K562 (cell line): ENCODE data around the gene WDR91. TPM values are rescaled to one million over a fixed set of nuclear protein-coding genes. Genes with fewer than 3 reads are reported as not detected.
A peak's percentile ranks its signal among the peaks of the same experiment; 100 is the strongest.

ENCODE experiments used
- ATAC-seq: fragments of 200-7000 bp; cut with Tn5 transposase; 3 replicates; pipeline ENCODE4 v1.9.1; 2020; ENCODE audit warnings: moderate library complexity
- BruUV-seq: library from RNA; stranded (reverse); fragments of 400-500 nt; replicated peaks from 2 replicates; lab custom pipeline; 2021; lab: Mats Ljungman, UMichigan
- CTCF ChIA-PET: fragments of 300-600 bp; formaldehyde crosslinking; extraction: SDS; loops from one replicate; lab custom pipeline; 2021; ENCODE audit warnings: low intra/inter-chr PET ratio; lab: Yijun Ruan, JAX
- POLR2A ChIA-PET: fragments of 300-600, 350-650 bp; sonication (Branson Sonifier 250); formaldehyde crosslinking; extraction: SDS; loops from one replicate; lab custom pipeline; 2021; ENCODE audit warnings: antibody characterized with exemption, inconsistent platforms; lab: Yijun Ruan, JAX
- DNase-seq, 4 experiments: peaks; one replicate each; pipeline versions ENCODE4 v3.0.0 to v3.0.0-alpha.2; 2011 to 2018; ENCODE audit warnings: low spot score in 3 of 4, mixed read lengths in 3 of 4; ENCODE audit errors: extremely low read depth in 1 of 4
- FAIRE-seq: peaks from 2 replicates; lab custom pipeline; 2011; peaks lifted over from hg19 to GRCh38; lab: Jason Lieb, UNC
- H2AFZ ChIP-seq: 2 replicates; pipeline ENCODE4 v1.6.0; 2011; ENCODE audit warnings: low read depth, low read length, control low read depth, inconsistent platforms
- H3K27ac ChIP-seq: fragments of 200-600 bp; 3 replicates; pipeline ENCODE4 v1.8.0; 2011; ENCODE audit warnings: low read depth, mild to moderate bottlenecking, control low read depth, inconsistent platforms, low read length, moderate library complexity, mixed read lengths; ENCODE audit errors: extremely low read depth
- H3K27me3 ChIP-seq, 2 experiments: fragments of 300-600 bp in 1 of 2; 2 replicates in 1 of 2; 3 replicates in 1 of 2; pipeline versions ENCODE4 v1.6.0 to v1.8.0; 2011; ENCODE audit warnings: inconsistent platforms in 2 of 2, low read length in 2 of 2, mild to moderate bottlenecking in 1 of 2, mixed read lengths in 1 of 2, moderate library complexity in 1 of 2; ENCODE audit not compliant: control insufficient read depth in 2 of 2, insufficient read depth in 2 of 2
- H3K36me3 ChIP-seq: fragments of 300-600 bp; 3 replicates; pipeline ENCODE4 v1.8.0; 2011; ENCODE audit warnings: mild to moderate bottlenecking, low read length, inconsistent platforms; ENCODE audit not compliant: control insufficient read depth, insufficient read depth
- H3K4me1 ChIP-seq, 2 experiments: fragments of 200-600 bp in 1 of 2; replicated peaks in 1 of 2; 2 replicates in 1 of 2; 3 replicates in 1 of 2; pipeline versions ENCODE4 v1.5.1 to v1.8.0; 2011; ENCODE audit warnings: inconsistent platforms in 2 of 2, low read length in 2 of 2, mild to moderate bottlenecking in 1 of 2, mixed read lengths in 1 of 2, moderate library complexity in 1 of 2; ENCODE audit not compliant: control insufficient read depth in 2 of 2, insufficient read depth in 2 of 2
- H3K4me2 ChIP-seq: 2 replicates; pipeline ENCODE4 v1.6.1; 2011; ENCODE audit warnings: low read length, control low read depth, inconsistent platforms, mixed read lengths; ENCODE audit not compliant: insufficient read depth
- H3K4me3 ChIP-seq: fragments of 200-600 bp; sonication (generic), shearing (Covaris generic); 2 replicates; pipeline ENCODE4 v1.5.1; 2016; ENCODE audit warnings: control low read depth, inconsistent platforms
- H3K79me2 ChIP-seq: fragments of 200-600 bp; 3 replicates; pipeline ENCODE4 v1.8.0; 2011; ENCODE audit warnings: low read length, inconsistent platforms; ENCODE audit not compliant: control insufficient read depth, insufficient read depth
- H3K9ac ChIP-seq, 2 experiments: 2 replicates each; pipeline versions ENCODE4 v1.6.0 to v1.6.1; 2011; ENCODE audit warnings: low read depth in 2 of 2, low read length in 2 of 2, control low read depth in 1 of 2, inconsistent platforms in 1 of 2, mild to moderate bottlenecking in 1 of 2, mixed read lengths in 1 of 2; ENCODE audit not compliant: insufficient read depth in 1 of 2
- H3K9me1 ChIP-seq: one replicate; pipeline ENCODE4 v1.6.0; 2011; ENCODE audit warnings: inconsistent platforms, mild to moderate bottlenecking, low read length, moderate library complexity; ENCODE audit not compliant: control insufficient read depth, insufficient read depth
- H3K9me3 ChIP-seq: replicated peaks from 2 replicates; pipeline ENCODE4 v1.5.1; 2011; ENCODE audit warnings: low read depth, low read length, inconsistent platforms; ENCODE audit not compliant: control insufficient read depth, insufficient read depth
- H4K20me1 ChIP-seq: replicated peaks from 2 replicates; pipeline ENCODE4 v1.6.1; 2011; ENCODE audit warnings: low read length, inconsistent platforms, mixed read lengths; ENCODE audit not compliant: control insufficient read depth, insufficient read depth
- C11orf30 ChIP-seq: fragments of 450-650 bp; IDR thresholded peaks from 2 replicates; pipeline ENCODE4 v1.6.1; 2016; ENCODE audit warnings: low read depth, mild to moderate bottlenecking
- FIP1L1 ChIP-seq: fragments of 200-400 bp; formaldehyde crosslinking; IDR thresholded peaks from 2 replicates; pipeline ENCODE4 v1.6.1; 2018; ENCODE audit warnings: mild to moderate bottlenecking, low read depth, low read length; ENCODE audit not compliant: poor library complexity, severe bottlenecking
- MAFF ChIP-seq: IDR thresholded peaks from 2 replicates; pipeline ENCODE4 v1.6.1; 2012; ENCODE audit warnings: low read length, improper control_type of control experiment
- MAFG ChIP-seq: fragments of 450-650 bp; conservative IDR thresholded peaks from 2 replicates; pipeline ENCODE4 v1.6.1; 2016; ENCODE audit warnings: missing genetic modification characterization, missing compliant biosample characterization
- TAF1 ChIP-seq: IDR thresholded peaks from 2 replicates; pipeline ENCODE4 v1.6.1; 2011; ENCODE audit warnings: mild to moderate bottlenecking, low read length, moderate library complexity; ENCODE audit not compliant: insufficient read depth, control insufficient read depth, severe bottlenecking; ENCODE audit errors: extremely low read depth
- ZNF134 ChIP-seq: fragments of 250-450 bp; sonication (Bioruptor Pico); conservative IDR thresholded peaks from 2 replicates; pipeline ENCODE4 v1.4.0; 2020
- ZNF316 ChIP-seq: fragments of 450-650 bp; IDR thresholded peaks from 2 replicates; pipeline ENCODE4 v1.6.1; 2016
- WGBS: fragments of 100-300 bp; shearing (Covaris generic); methylation state at CpG from one replicate; pipeline ENCODE4 v1.1.6; 2016; ENCODE audit warnings: low coverage, mixed read lengths; ENCODE audit not compliant: insufficient coverage; ENCODE audit errors: missing lambda C conversion rate; 5-methylcytosine and 5-hydroxymethylcytosine counted together
- in situ Hi-C: fragments of 300-500 bp; cut with MboI; formaldehyde crosslinking; loops from 4 replicates; pipeline ENCODE4 v1.15.0; 2018; ENCODE audit warnings: inconsistent platforms, mixed read lengths
- intact Hi-C: fragments of 100-400 bp; cut with micrococcal nuclease; formaldehyde crosslinking; loops from 2 replicates; pipeline ENCODE4 v1.14.2; 2022
- polyA plus RNA-seq, 8 experiments: library from polyadenylated mRNA; depleted of rRNA in 4 of 8; stranded (reverse) in 5 of 8; unstranded in 3 of 8; fragments of >200 nt; fragmentation: Nextera tagmentation in 2 of 8; fragmentation: Illumina TruSeq in 1 of 8; extraction: Ambion mirVana in 2 of 8; extraction: Trizol in 1 of 8; gene quantifications; 2 replicates each; pipeline versions ENCODE4 v1.2.1 to v1.2.3, GENCODE V29; 2011 to 2014; ENCODE audit warnings: inconsistent platforms in 1 of 8, missing spikeins in 1 of 8
- total RNA-seq, 7 experiments: library from RNA; depleted of rRNA in 6 of 7; stranded (reverse); fragments of >200 nt in 6 of 7; fragmentation: Illumina TruSeq in 2 of 7; extraction: Trizol in 2 of 7; gene quantifications; 2 replicates each; pipeline versions ENCODE4 v1.2.1 to v1.2.3, GENCODE V29; 2011 to 2021; ENCODE audit warnings: low replicate concordance in 1 of 7

Gene WDR91
- total and polyA plus RNA-seq, 9 of the 15 experiments (the other 6 are each of a cell fraction or from before 2014, with no cell fraction given), result 1.9 to 18.2 (median 9.8) TPM

- H3K9ac ChIP-seq, result no peak overlapping the region
- no peak overlapping the region for H3K27ac ChIP-seq
- no peaks in the 10 kb centered on the region for H4K20me1 ChIP-seq
- no peaks in the 10 kb centered on the region for H3K27me3 ChIP-seq
- ChIA-PET CTCF (no interaction called here), POLR2A (interaction anchor here (0.6 to 1.5 kb wide), 4 partner anchors 11 to 554 kb away, joined by 3 to 5 read pairs (median 3); no protein-coding TSS in a partner anchor)
- H3K36me3 ChIP-seq, result peaks cover 21% of the 10 kb centered on the region; the same call in 2 of the 3 replicates
- no peak overlapping the region for H3K4me2 ChIP-seq
- TF ChIP-seq MAFG (tag) (peak; percentile 53), FIP1L1 (no peak), ZNF134 (CRISPR knock-in tag) (no peak), C11orf30 (peak; percentile 69), MAFF (peak; percentile 40; the same call in 1 of the 2 replicates), ZNF316 (peak; percentile 88)
- FAIRE-seq, result no peak
- H3K9me3 ChIP-seq, result no peaks in the 10 kb centered on the region
- H2AFZ ChIP-seq, result no peak overlapping the region
- H3K4me3 ChIP-seq, result no peak overlapping the region
- in situ Hi-C loops (no loop called here), intact Hi-C loops (no loop called here)
- peaks cover 3% of the 10 kb centered on the region for H3K9me1 ChIP-seq
- H3K4me1 ChIP-seq, result no peaks in the 10 kb centered on the region
- DNase-seq, result no peak
- BruUV-seq, result no TSS peak
- H3K79me2 ChIP-seq, result no peaks in the 10 kb centered on the region
- ATAC-seq, result no peak
Measured at GRCh38 chr7:135190703-135191102, 20.6 kb downstream of the WDR91 start.

GRCh38 chr7:135189961-135190360 is 21.4 kb downstream of the WDR91 start:
- Histone ChIP-seq H3K4me1 (no peaks in the 10 kb centered on the region), H2AFZ (no peak overlapping the region), H3K27ac (no peak overlapping the region), H3K36me3 (peaks cover 27% of the 10 kb centered on the region; the same call in 2 of the 3 replicates), H3K4me3 (no peak overlapping the region), H3K9me3 (no peaks in the 10 kb centered on the region), H3K9me1 (peaks cover 3% of the 10 kb centered on the region), H4K20me1 (no peaks in the 10 kb centered on the region), H3K9ac (no peak overlapping the region), H3K4me2 (no peak overlapping the region), H3K79me2 (no peaks in the 10 kb centered on the region), H3K27me3 (no peaks in the 10 kb centered on the region)
- no TSS peak for BruUV-seq
- POLR2A ChIA-PET, result interaction anchor here (0.6 to 1.5 kb wide), 4 partner anchors 12 to 19 kb away, joined by 3 to 5 read pairs (median 3); partner anchors contain the start of gene CYREN
- WGBS, result 85% methylated on average over 4 of the region's 4 CpGs
- TF ChIP-seq TAF1, result no peak
- intact Hi-C loops (no loop called here), in situ Hi-C loops (no loop called here)
- ATAC-seq (no peak), DNase-seq (no peak), FAIRE-seq (no peak)
- CTCF ChIA-PET, result no interaction called here
